Activated CD8-positive, alpha-beta T cell treated with anti-CD3 and anti-CD28 coated beads for 36 hours (primary cell): Measurements from ENCODE around the gene CLEC18B. TPM values are rescaled to one million over a fixed set of nuclear protein-coding genes. Genes with fewer than 3 reads are reported as not detected.
"Not testable (repeated sequence)": the region's sequence is repeated elsewhere in the genome, so short reads cannot be mapped to it uniquely, and the experiment has no call there.

Experiments used
- ATAC-seq: fragments of 200-7000 bp; cut with Tn5 transposase; one replicate; pipeline ENCODE4 v1.10.0; 2021; ENCODE audit warnings: mild to moderate bottlenecking, moderate library complexity
- CTCF ChIA-PET: fragments of 350-600 bp; sonication (Branson Sonifier 250); formaldehyde crosslinking; loops from one replicate; lab custom pipeline; 2021; ENCODE audit warnings: antibody characterized with exemption; lab: Charles Lee
- POLR2A ChIA-PET: fragments of 350-600 bp; sonication (Branson Sonifier 250); formaldehyde crosslinking; loops from one replicate; lab custom pipeline; 2021; ENCODE audit warnings: antibody characterized with exemption; lab: Charles Lee
- DNase-seq: peaks from one replicate; pipeline ENCODE4 v3.0.0-alpha.2; 2020
- H3K27ac Mint-ChIP-seq: one replicate; pipeline ENCODE4 v1.8.0; 2021; ENCODE audit warnings: mild to moderate bottlenecking, mixed read lengths
- H3K27me3 Mint-ChIP-seq: one replicate; pipeline ENCODE4 v1.8.0; 2021; ENCODE audit warnings: mixed read lengths
- H3K36me3 Mint-ChIP-seq: one replicate; pipeline ENCODE4 v1.8.0; 2021; ENCODE audit warnings: low read depth, mixed read lengths
- H3K4me1 Mint-ChIP-seq: one replicate; pipeline ENCODE4 v1.8.0; 2021; ENCODE audit warnings: low read depth, mixed read lengths
- H3K4me3 Mint-ChIP-seq: one replicate; pipeline ENCODE4 v1.8.0; 2021; ENCODE audit warnings: mild to moderate bottlenecking, moderate library complexity, mixed read lengths
- H3K9me3 Mint-ChIP-seq: one replicate; pipeline ENCODE4 v1.8.0; 2021; ENCODE audit warnings: mixed read lengths
- intact Hi-C: fragments of 100-400 bp; cut with micrococcal nuclease; formaldehyde crosslinking; loops from one replicate; pipeline ENCODE4 v1.10.0; 2022
- total RNA-seq, 2 experiments: library from RNA; stranded (reverse); gene quantifications; one replicate each; pipeline ENCODE4 v1.2.3, GENCODE V29; 2021
- TF ChIP-seq, protein P1 (sequence below): fragments of 200-600 bp; IDR thresholded peaks from one replicate; pipeline ENCODE4 v1.8.0; 2022; ENCODE audit warnings: antibody characterized with exemption, mild to moderate bottlenecking

Gene CLEC18B
- total RNA-seq, 2 experiments from 2014 or later = 0.22 TPM; not detected in 1

DNA sequence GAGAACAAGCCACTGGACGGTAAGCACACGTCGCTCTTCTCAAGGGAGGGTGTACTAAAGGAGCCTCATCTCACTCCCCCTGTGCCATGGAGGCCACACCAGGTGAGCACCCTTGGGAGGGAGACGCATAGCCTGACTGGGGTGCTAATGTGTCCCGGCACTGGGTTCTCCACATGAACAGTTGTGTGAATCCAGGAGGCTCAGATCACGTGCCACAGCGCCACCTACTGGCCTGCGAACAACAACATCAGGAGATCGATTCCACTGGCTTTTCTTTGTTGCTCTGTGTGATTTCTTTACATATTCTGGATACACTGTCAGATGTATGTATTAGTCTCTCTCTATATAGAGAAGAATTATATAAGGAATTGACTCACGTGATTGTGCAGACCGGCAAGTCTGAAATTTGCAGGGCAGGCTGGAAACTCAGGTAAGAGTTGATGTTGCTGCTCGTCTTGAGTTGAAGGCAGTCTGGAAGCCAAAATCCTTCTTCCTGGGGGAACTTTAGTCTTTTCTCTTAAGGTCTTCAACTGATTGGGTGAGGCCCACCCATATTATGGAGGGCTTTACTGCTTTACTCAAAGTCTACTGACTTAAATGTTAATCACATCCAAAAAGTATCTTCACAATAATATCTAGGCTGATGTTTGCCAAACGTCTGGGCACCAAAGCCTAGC is 8.9 kb upstream of the CLEC18B start:
- H3K4me3 Mint-ChIP-seq, H3K36me3 Mint-ChIP-seq, H3K27me3 Mint-ChIP-seq, CTCF ChIA-PET, H3K4me1 Mint-ChIP-seq, H3K9me3 Mint-ChIP-seq, POLR2A ChIA-PET, H3K27ac Mint-ChIP-seq: not testable (repeated sequence)
- TF ChIP-seq, protein P1, sequence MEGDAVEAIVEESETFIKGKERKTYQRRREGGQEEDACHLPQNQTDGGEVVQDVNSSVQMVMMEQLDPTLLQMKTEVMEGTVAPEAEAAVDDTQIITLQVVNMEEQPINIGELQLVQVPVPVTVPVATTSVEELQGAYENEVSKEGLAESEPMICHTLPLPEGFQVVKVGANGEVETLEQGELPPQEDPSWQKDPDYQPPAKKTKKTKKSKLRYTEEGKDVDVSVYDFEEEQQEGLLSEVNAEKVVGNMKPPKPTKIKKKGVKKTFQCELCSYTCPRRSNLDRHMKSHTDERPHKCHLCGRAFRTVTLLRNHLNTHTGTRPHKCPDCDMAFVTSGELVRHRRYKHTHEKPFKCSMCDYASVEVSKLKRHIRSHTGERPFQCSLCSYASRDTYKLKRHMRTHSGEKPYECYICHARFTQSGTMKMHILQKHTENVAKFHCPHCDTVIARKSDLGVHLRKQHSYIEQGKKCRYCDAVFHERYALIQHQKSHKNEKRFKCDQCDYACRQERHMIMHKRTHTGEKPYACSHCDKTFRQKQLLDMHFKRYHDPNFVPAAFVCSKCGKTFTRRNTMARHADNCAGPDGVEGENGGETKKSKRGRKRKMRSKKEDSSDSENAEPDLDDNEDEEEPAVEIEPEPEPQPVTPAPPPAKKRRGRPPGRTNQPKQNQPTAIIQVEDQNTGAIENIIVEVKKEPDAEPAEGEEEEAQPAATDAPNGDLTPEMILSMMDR = peak; percentile 73
- peak; percentile 89 for ATAC-seq
- intact Hi-C loops = loop anchor here (5.0 kb wide), 1 partner anchor 118 kb away; no protein-coding TSS in a partner anchor
- peak; percentile 74 for DNase-seq

DNA sequence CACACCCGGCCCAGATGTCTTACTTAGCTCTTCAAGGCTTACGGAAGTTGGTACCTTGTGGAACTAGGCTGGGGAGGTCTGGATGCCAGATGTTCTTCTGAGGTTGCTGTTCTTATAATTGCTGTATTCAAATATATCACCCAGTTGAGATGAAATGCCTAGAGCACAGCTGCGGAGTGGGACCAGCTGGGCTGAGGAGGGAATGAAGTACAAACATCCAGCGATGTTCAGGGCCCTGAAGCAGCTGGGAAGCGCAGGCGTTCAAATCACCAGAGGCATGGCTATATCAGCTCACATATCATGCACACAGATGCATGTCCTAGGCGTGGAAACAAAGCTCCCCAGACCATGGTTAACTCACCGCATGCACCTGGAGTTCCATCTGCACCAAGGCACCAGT is 7.2 kb upstream of the CLEC18B start:
- ATAC-seq, H3K36me3 Mint-ChIP-seq, CTCF ChIA-PET, H3K27me3 Mint-ChIP-seq, H3K4me1 Mint-ChIP-seq, H3K27ac Mint-ChIP-seq, POLR2A ChIA-PET, DNase-seq, H3K9me3 Mint-ChIP-seq, H3K4me3 Mint-ChIP-seq, intact Hi-C loops: not testable (repeated sequence)

DNA sequence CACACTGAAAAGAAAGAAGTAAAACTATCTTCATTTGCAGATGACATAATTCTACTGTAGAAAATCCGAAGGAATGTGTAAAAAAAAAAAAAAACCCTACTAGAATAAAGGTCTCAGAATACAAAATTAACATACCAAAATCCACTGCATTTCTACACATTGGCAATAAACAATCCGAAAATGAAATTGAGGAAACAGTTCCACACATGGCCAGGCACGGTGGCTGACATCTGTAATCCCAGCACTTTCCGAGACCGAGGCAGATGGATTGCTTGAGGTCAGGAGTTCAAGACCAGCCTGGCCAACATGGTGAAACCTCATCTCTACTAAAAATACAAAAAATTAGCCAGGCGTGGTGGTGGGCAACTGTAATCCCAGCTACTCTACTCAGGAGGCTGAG is 4.5 kb upstream of the CLEC18B start:
- POLR2A ChIA-PET, H3K27me3 Mint-ChIP-seq, H3K27ac Mint-ChIP-seq, intact Hi-C loops, ATAC-seq, CTCF ChIA-PET, H3K9me3 Mint-ChIP-seq, H3K4me1 Mint-ChIP-seq, H3K4me3 Mint-ChIP-seq, H3K36me3 Mint-ChIP-seq, DNase-seq: not testable (repeated sequence)

DNA sequence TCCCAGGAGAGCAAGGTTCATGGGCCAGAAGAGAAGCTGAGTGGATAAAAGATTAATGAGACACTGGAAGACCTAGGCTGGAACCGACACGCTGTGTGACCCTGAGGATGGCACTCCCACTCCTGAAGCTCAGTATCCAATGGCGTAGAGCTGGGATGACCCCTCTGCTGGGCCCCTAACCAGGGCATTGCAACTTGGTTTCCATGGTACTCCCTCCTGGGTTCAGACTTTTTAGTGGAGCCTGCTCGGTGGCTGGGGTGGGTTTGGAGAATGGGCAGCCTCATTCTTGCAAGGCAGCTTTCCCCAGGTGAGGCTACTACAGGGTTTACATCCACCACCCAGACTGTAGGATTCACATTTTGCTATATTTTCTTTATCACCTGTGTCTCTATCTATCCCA is 2.4 kb upstream of the CLEC18B start:
- H3K27ac Mint-ChIP-seq, H3K36me3 Mint-ChIP-seq, ATAC-seq, H3K4me3 Mint-ChIP-seq, CTCF ChIA-PET, intact Hi-C loops, H3K4me1 Mint-ChIP-seq, DNase-seq, POLR2A ChIA-PET, H3K27me3 Mint-ChIP-seq, H3K9me3 Mint-ChIP-seq: not testable (repeated sequence)

DNA sequence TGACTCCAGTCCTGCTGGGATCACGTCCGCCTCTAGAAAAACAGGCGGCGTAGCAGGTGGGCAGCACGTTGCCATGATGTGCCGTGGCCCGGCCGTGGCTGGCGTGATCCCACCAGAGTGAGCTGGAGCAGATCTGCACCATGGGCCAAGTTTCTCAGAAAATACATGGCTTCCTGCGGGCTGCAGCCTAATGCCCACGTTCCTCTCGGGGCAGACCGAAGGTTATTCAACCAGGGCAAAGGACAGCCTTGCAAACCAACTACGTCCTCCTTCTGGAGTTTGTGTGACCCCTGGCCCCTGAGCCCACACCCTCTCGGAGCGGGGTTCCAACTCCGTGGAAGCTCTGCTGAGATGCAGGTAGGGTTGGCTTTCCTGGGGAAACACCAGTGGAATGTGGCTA is 808 bp upstream of the CLEC18B start:
- intact Hi-C loops, H3K4me3 Mint-ChIP-seq, H3K27ac Mint-ChIP-seq, H3K27me3 Mint-ChIP-seq, POLR2A ChIA-PET, H3K36me3 Mint-ChIP-seq, H3K4me1 Mint-ChIP-seq, H3K9me3 Mint-ChIP-seq, ATAC-seq, DNase-seq, CTCF ChIA-PET: not testable (repeated sequence)

DNA sequence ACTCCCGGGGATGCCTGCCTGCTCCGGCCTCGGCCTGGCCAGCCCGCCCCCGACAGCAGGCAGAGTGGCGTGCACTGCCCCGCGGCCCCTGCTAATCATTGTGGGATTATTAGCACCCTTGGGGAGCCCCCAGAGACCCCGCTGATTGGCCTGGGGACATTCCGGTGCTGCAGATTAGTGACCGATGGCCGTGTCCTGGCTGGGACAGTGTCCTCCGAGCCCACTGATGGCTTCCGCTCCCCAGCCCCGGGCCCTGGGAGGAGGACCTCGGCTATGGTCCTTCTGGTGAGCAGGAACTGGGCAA is 156 bp upstream of the CLEC18B start:
- H3K27me3 Mint-ChIP-seq, H3K4me3 Mint-ChIP-seq, CTCF ChIA-PET, H3K4me1 Mint-ChIP-seq, ATAC-seq, intact Hi-C loops, H3K36me3 Mint-ChIP-seq, H3K9me3 Mint-ChIP-seq, POLR2A ChIA-PET, DNase-seq, H3K27ac Mint-ChIP-seq: not testable (repeated sequence)

DNA sequence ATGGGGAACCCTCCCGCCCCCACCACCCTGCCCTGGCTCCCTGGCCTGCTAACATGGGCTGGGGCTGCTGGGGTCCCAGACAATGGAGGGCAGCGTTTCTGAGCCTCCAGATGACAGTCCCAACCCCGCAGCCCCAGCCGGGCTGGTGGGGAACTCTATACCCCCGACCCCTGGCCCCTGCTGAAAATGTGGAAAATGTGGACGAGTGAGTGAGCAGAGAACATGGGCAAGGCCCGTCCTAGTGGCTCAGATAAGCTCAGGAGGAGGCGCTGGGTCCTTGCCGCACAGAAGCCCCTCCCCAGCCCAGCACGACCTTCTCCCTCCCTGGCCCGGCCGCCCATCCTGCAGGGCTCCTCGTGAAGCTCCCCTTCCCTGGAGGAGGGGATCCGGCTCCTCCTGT is 1.5 kb downstream of the CLEC18B start:
- H3K27ac Mint-ChIP-seq, H3K36me3 Mint-ChIP-seq, intact Hi-C loops, H3K4me1 Mint-ChIP-seq, H3K9me3 Mint-ChIP-seq, DNase-seq, H3K4me3 Mint-ChIP-seq, ATAC-seq, CTCF ChIA-PET, POLR2A ChIA-PET, H3K27me3 Mint-ChIP-seq: not testable (repeated sequence)

DNA sequence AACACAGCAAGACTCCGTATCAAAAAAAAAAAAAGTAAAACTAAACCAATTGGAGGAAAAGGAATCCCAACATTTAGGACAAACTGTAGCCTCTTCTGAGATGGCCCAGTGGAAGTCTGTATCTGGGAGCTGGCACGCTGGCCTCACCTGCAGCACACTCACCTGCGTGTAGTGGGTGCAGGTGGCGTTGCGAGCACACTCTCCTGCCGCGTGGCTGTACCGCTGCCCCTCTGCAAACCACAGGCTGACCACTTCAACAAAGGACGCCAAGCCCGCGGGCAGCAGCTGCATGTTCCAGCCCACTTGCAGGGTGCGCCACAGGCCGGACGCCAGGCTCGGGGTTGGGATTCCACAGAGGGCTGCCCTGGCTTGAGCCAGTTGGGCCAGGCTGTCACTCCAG is 3.4 kb downstream of the CLEC18B start:
- H3K36me3 Mint-ChIP-seq, H3K4me1 Mint-ChIP-seq, POLR2A ChIA-PET, CTCF ChIA-PET, H3K9me3 Mint-ChIP-seq, ATAC-seq, H3K4me3 Mint-ChIP-seq, DNase-seq, H3K27ac Mint-ChIP-seq, intact Hi-C loops, H3K27me3 Mint-ChIP-seq: not testable (repeated sequence)

DNA sequence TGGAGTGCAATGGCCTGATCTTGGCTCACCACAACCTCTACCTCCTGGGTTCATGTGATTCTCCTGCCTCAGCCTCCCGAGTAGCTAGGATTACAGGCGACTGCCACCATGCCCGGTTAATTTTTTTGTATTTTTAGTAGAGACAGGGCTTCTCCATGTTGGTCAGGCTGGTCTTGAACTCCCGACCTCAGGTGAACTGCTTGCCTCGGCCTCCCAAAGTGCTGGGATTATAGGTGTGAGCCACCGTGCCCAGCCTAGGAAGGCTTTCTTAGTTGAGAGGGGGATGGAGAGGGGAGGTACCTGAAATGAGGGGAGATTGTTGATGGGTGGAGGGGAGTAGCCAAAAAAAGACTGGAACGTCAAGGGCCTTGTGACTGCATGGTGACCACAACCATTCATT is 7.4 kb downstream of the CLEC18B start:
- ATAC-seq, H3K36me3 Mint-ChIP-seq, DNase-seq, H3K4me1 Mint-ChIP-seq, H3K9me3 Mint-ChIP-seq, POLR2A ChIA-PET, H3K27me3 Mint-ChIP-seq, H3K27ac Mint-ChIP-seq, CTCF ChIA-PET, intact Hi-C loops, H3K4me3 Mint-ChIP-seq: not testable (repeated sequence)

DNA sequence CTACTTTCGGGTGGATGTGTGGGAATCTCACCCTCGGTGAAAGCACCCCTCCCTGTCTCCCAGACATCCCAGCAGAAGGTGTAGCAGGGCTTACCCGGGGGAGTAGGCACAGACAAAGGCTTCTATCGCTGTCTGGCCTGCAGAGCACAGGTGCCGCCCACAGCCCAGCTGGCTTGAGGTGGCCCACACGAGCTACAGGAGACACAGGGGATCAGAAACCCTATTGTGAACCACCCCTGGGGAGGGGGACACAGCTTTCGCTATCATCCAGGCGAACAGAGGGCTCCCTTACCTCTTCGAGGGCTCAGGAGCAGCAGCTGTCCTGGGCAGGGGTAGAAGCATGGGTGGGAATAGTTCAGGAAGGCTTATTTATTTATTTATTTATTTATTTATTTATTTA is 7.8 kb downstream of the CLEC18B start:
- H3K4me1 Mint-ChIP-seq, H3K9me3 Mint-ChIP-seq, POLR2A ChIA-PET, DNase-seq, H3K36me3 Mint-ChIP-seq, H3K27me3 Mint-ChIP-seq, H3K27ac Mint-ChIP-seq, CTCF ChIA-PET, ATAC-seq, intact Hi-C loops, H3K4me3 Mint-ChIP-seq: not testable (repeated sequence)

DNA sequence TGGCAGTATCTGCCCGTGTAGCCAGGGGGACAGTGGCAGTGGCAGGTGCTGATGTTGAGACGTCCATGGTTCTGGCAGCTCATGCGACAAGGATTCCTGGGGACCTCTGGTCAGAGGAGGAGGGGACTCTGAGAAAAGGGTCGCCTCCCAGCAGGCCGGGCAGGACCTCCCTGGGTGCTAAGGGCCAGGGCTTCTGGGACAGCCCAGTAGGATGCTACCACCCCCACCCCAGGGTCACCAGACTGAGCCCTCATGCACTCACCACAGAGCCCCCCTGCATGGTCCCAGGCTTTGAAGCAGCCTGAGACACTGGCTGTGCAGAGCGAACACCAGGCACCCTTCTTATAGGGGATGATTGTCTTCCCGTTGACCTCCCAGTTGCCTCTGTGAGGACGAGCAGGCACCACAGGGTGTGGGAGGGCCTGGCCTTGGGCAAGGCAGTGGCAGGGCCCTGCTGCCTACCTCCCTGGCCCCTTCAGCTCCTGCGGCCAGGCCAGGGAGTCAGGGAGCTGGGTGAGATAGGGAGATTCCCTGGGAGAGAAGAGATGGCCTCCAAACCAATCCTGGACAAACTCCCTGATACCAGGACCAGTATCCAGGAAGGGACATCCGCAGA is 8.4 kb downstream of the CLEC18B start:
- H3K36me3 Mint-ChIP-seq, H3K4me1 Mint-ChIP-seq, H3K27ac Mint-ChIP-seq, intact Hi-C loops, H3K27me3 Mint-ChIP-seq, H3K9me3 Mint-ChIP-seq, H3K4me3 Mint-ChIP-seq, CTCF ChIA-PET, ATAC-seq, DNase-seq, POLR2A ChIA-PET: not testable (repeated sequence)
